ENCODE results near the gene CTNNA3. TPM values are rescaled to one million over a fixed set of nuclear protein-coding genes. Genes with fewer than 3 reads are reported as not detected.

The CTNNA3 gene
- total and polyA plus RNA-seq, 12 donors, result 0.03 to 14.4 (median 0.47) TPM; not detected in 1

DNA sequence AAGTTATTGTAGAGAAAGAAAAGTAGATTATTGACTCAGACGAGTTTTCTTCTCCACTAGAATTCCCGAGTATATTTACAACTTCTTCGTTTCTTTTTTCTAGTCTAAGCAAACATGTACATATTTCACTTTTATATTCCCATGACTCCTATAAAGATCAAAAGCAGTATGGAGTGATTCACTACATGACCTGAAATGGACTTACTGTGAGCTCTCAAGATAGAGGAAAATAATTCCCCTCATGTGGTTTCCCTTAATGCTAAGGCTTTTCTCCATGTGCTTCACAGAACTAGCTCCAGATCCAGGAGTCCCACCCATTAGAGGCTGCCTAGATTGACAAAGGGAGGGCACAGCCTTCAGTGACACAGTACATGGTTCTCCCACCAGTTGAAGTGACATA lies 1593.2 kb downstream of the CTNNA3 start:
- DNase-seq, result no peak
- Histone ChIP-seq H3K27me3 (no peaks in the 10 kb centered on the region), H3K4me1 (replicated peaks in 1 of 2) (no peaks in the 10 kb centered on the region), H3K36me3 (replicated peaks in 1 of 2) (no peaks in the 10 kb centered on the region), H3K4me3 (no peak overlapping the region), H3K9me3 (replicated peaks in 1 of 3) (no peaks in the 10 kb centered on the region), H3K27ac (no peak overlapping the region)
- intact Hi-C loops (cut with DNase I), result no loop called here
- WGBS, 4 donors, result 63 to 67% (median 65%) methylated on average over 3 of the region's 3 CpGs
- TF ChIP-seq, protein P1, sequence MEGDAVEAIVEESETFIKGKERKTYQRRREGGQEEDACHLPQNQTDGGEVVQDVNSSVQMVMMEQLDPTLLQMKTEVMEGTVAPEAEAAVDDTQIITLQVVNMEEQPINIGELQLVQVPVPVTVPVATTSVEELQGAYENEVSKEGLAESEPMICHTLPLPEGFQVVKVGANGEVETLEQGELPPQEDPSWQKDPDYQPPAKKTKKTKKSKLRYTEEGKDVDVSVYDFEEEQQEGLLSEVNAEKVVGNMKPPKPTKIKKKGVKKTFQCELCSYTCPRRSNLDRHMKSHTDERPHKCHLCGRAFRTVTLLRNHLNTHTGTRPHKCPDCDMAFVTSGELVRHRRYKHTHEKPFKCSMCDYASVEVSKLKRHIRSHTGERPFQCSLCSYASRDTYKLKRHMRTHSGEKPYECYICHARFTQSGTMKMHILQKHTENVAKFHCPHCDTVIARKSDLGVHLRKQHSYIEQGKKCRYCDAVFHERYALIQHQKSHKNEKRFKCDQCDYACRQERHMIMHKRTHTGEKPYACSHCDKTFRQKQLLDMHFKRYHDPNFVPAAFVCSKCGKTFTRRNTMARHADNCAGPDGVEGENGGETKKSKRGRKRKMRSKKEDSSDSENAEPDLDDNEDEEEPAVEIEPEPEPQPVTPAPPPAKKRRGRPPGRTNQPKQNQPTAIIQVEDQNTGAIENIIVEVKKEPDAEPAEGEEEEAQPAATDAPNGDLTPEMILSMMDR (IDR thresholded peaks at IDR 0.05), result no peak
- no peak for TF ChIP-seq POLR2A (IDR thresholded peaks at IDR 0.05)

DNA sequence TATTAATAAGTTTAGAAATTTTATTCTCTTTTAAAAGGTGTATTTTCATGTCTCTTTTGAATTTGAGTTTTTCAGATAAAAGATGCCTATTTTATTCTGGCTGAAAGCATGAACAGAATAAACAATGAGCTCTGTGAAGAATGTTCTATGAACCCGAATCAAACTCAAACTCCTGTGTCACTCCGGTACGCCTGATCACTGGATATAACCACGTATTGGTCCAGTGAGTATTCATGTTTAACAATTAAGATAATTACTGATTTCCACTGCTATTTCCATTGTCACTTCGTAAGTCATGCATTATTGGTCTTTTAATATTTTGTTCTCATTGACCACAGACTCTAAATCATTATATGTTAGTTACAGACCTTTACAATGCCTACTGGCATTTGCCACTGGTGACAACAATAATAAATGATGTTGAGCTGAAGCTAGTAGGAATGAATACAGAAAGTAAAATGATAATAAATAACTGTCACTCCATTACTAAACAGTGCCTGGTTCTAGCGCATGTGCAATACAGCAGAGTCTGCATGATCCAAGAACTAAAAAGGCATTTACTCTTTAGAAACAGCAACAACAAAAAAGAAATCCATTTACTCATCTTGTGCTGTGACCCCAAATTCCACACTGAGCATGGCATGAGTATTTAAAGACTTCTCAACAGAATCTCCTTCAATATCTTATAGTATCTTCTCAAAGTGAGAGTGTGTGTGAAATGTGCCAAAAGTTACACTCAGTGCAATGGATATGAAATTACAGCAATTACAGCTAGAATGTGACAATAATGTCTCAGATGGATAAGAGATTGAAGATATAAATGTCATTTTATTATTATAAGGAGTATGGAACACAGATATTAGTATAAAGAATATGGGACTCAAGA lies 1597.2 kb downstream of the CTNNA3 start:
- Histone ChIP-seq H3K27me3 (no peaks in the 10 kb centered on the region), H3K4me1 (replicated peaks in 1 of 2) (no peaks in the 10 kb centered on the region), H3K9me3 (replicated peaks in 1 of 3) (no peaks in the 10 kb centered on the region), H3K4me3 (no peak overlapping the region), H3K27ac (no peak overlapping the region), H3K36me3 (replicated peaks in 1 of 2) (no peaks in the 10 kb centered on the region)
- TF ChIP-seq, protein P1 (IDR thresholded peaks at IDR 0.05), result no peak
- no peak for TF ChIP-seq POLR2A (IDR thresholded peaks at IDR 0.05)
- WGBS, 4 donors, result 69 to 82% (median 74%) methylated on average over 6 of the region's 6 CpGs
- DNase-seq, result no peak
- intact Hi-C loops (cut with DNase I), result no loop called here

DNA sequence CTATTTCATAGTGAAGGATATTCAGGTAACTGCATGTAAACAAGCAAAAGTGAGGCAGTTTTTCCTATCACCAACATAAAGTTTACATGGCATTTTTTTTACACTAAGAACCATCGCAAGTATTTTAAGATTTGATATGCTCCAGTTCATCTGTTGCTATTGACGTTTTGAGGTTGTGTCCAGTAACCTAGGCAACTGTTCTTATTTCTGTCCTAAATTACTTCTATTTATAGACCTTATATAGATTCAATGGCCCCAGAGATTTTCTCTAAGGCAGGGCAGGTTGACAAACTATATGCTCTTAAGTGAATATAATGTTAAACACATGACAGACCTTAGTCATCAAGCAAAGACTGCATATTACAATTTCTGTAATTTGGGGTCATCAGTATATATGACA lies 1600.4 kb downstream of the CTNNA3 start:
- no peak overlapping the region for H3K27ac ChIP-seq
- no peaks in the 10 kb centered on the region for H3K9me3 ChIP-seq (replicated peaks in 1 of 3)
- WGBS, 4 donors, result 69 to 87% (median 74%) methylated on average over 2 of the region's 2 CpGs
- TF ChIP-seq, protein P1 (IDR thresholded peaks at IDR 0.05), result no peak
- TF ChIP-seq POLR2A (IDR thresholded peaks at IDR 0.05), result no peak
- H3K36me3 ChIP-seq (replicated peaks in 1 of 2), result no peaks in the 10 kb centered on the region
- no peak overlapping the region for H3K4me3 ChIP-seq
- intact Hi-C loops (cut with DNase I), result no loop called here
- DNase-seq, result no peak
- no peaks in the 10 kb centered on the region for H3K4me1 ChIP-seq (replicated peaks in 1 of 2)
- H3K27me3 ChIP-seq, result no peaks in the 10 kb centered on the region

DNA sequence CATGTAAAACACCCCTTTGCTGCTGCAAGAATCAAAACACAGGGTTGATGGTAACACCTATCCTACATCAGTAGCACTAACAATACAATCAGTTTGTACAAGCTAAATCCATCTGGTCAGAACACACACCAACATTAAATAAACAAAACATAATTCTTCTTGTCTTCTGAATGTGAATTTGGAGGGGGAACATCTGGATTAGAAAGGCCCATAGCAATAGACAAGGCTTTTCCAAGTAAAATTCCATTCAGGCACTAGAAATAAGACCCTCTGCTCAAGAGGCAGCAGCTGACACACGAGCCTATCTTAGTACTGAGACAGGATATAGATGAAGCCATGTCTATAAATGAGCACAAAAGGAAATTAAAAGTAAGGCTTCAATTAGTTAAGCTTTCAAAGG lies 1610.1 kb downstream of the CTNNA3 start:
- Histone ChIP-seq H3K4me3 (no peak overlapping the region), H3K9me3 (replicated peaks in 1 of 3) (no peaks in the 10 kb centered on the region), H3K36me3 (replicated peaks in 1 of 2) (no peaks in the 10 kb centered on the region), H3K27me3 (no peaks in the 10 kb centered on the region), H3K4me1 (replicated peaks in 1 of 2) (no peaks in the 10 kb centered on the region), H3K27ac (no peak overlapping the region)
- WGBS, 4 donors, result 0 to 17% (median 3%) methylated on average over 1 of the region's 1 CpG
- intact Hi-C loops (cut with DNase I), result no loop called here
- TF ChIP-seq, protein P1 (IDR thresholded peaks at IDR 0.05), result no peak
- TF ChIP-seq POLR2A (IDR thresholded peaks at IDR 0.05), result no peak
- DNase-seq, result no peak
